H9 (cell line): Measurements from ENCODE around the gene GPR146. TPM values are rescaled to one million over a fixed set of nuclear protein-coding genes. Genes with fewer than 3 reads are reported as not detected.

ENCODE experiments used
- DNase-seq: peaks from one replicate; pipeline ENCODE4 v3.0.0-alpha.2; 2017
- H2AFZ ChIP-seq: one replicate; pipeline ENCODE4 v1.6.1; 2013; ENCODE audit warnings: mild to moderate bottlenecking, low read length, control low read depth, moderate library complexity
- H2AK5ac ChIP-seq: 2 replicates; pipeline ENCODE4 v1.6.1; 2013; ENCODE audit warnings: low read length, control low read depth, mixed read lengths; ENCODE audit not compliant: insufficient read length
- H2BK120ac ChIP-seq: one replicate; pipeline ENCODE4 v1.6.1; 2013; ENCODE audit warnings: low read depth, mild to moderate bottlenecking, low read length, control low read depth, inconsistent platforms; ENCODE audit not compliant: poor library complexity, severe bottlenecking
- H2BK12ac ChIP-seq: 2 replicates; pipeline ENCODE4 v1.6.1; 2013; ENCODE audit warnings: low read length, control low read depth, mixed read lengths, low read depth; ENCODE audit not compliant: insufficient read length
- H2BK15ac ChIP-seq: 2 replicates; pipeline ENCODE4 v1.6.1; 2013; ENCODE audit warnings: low read depth, low read length, control low read depth
- H2BK20ac ChIP-seq: one replicate; pipeline ENCODE4 v1.6.1; 2013; ENCODE audit warnings: low read depth, mild to moderate bottlenecking, low read length, control low read depth, inconsistent platforms; ENCODE audit not compliant: poor library complexity, severe bottlenecking
- H2BK5ac ChIP-seq: 2 replicates; pipeline ENCODE4 v1.6.1; 2013; ENCODE audit warnings: low read length, control low read depth, mixed read lengths; ENCODE audit not compliant: insufficient read length
- H3K14ac ChIP-seq: 2 replicates; pipeline ENCODE4 v1.6.1; 2013; ENCODE audit warnings: low read length, control low read depth; ENCODE audit not compliant: insufficient read depth
- H3K18ac ChIP-seq: 2 replicates; pipeline ENCODE4 v1.6.1; 2013; ENCODE audit warnings: low read depth, mild to moderate bottlenecking, mixed read lengths, low read length, control low read depth; ENCODE audit not compliant: insufficient read length
- H3K23ac ChIP-seq: 2 replicates; pipeline ENCODE4 v1.6.1; 2013; ENCODE audit warnings: low read length, control low read depth, mixed read lengths, low read depth; ENCODE audit not compliant: insufficient read length
- H3K23me2 ChIP-seq: 2 replicates; pipeline ENCODE4 v1.6.1; 2013; ENCODE audit warnings: low read depth, mild to moderate bottlenecking, mixed read lengths, low read length, control low read depth; ENCODE audit not compliant: insufficient read length, poor library complexity, severe bottlenecking
- H3K27ac ChIP-seq: 2 replicates; pipeline ENCODE4 v1.5.1; 2013; ENCODE audit warnings: low read length, control low read depth, mixed read lengths, low read depth; ENCODE audit not compliant: insufficient read length
- H3K27me3 ChIP-seq: 2 replicates; pipeline ENCODE4 v1.6.1; 2013; ENCODE audit warnings: low read length, control low read depth, inconsistent platforms; ENCODE audit not compliant: insufficient read depth
- H3K4ac ChIP-seq: 2 replicates; pipeline ENCODE4 v1.6.1; 2013; ENCODE audit warnings: low read depth, mild to moderate bottlenecking, control low read depth, inconsistent platforms, low read length, moderate library complexity
- H3K4me1 ChIP-seq: 2 replicates; pipeline ENCODE4 v1.6.1; 2013; ENCODE audit warnings: low read length, control low read depth, inconsistent platforms; ENCODE audit not compliant: insufficient read depth
- H3K4me2 ChIP-seq: 2 replicates; pipeline ENCODE4 v1.6.1; 2013; ENCODE audit warnings: low read length, control low read depth, mixed read lengths; ENCODE audit not compliant: insufficient read length, insufficient read depth
- H3K56ac ChIP-seq: 2 replicates; pipeline ENCODE4 v1.6.1; 2013; ENCODE audit warnings: low read depth, mild to moderate bottlenecking, mixed read lengths, low read length, control low read depth; ENCODE audit not compliant: insufficient read length
- H3K79me1 ChIP-seq: 2 replicates; pipeline ENCODE4 v1.6.1; 2013; ENCODE audit warnings: low read depth, mild to moderate bottlenecking, moderate library complexity, low read length, control low read depth, inconsistent platforms; ENCODE audit not compliant: insufficient read depth, poor library complexity, severe bottlenecking
- H3K79me2 ChIP-seq: 2 replicates; pipeline ENCODE4 v1.6.1; 2013; ENCODE audit warnings: low read length, control low read depth, inconsistent platforms; ENCODE audit not compliant: insufficient read depth
- H3K9ac ChIP-seq: 2 replicates; pipeline ENCODE4 v1.6.1; 2013; ENCODE audit warnings: low read length, control low read depth, mixed read lengths; ENCODE audit not compliant: insufficient read length; ENCODE audit errors: extremely low read depth
- H3K9me3 ChIP-seq: one replicate; pipeline ENCODE4 v1.6.1; 2013; ENCODE audit warnings: low read depth, low read length, inconsistent platforms; ENCODE audit not compliant: control insufficient read depth
- H3T11ph ChIP-seq: one replicate; pipeline ENCODE4 v1.6.1; 2013; ENCODE audit warnings: mild to moderate bottlenecking, low read length, control low read depth, inconsistent platforms
- H4K20me1 ChIP-seq: one replicate; pipeline ENCODE4 v1.6.1; 2013; ENCODE audit not compliant: control insufficient read depth, insufficient read length, insufficient read depth
- H4K5ac ChIP-seq: 2 replicates; pipeline ENCODE4 v1.6.1; 2013; ENCODE audit warnings: low read depth, mild to moderate bottlenecking, mixed read lengths, low read length, control low read depth; ENCODE audit not compliant: insufficient read length
- H4K8ac ChIP-seq: replicated peaks from 2 replicates; pipeline ENCODE4 v1.6.1; 2013; ENCODE audit warnings: low read length, control low read depth, mixed read lengths, low read depth; ENCODE audit not compliant: insufficient read length
- H4K91ac ChIP-seq: 2 replicates; pipeline ENCODE4 v1.6.1; 2013; ENCODE audit warnings: low read depth, mild to moderate bottlenecking, moderate library complexity, mixed read lengths, low read length, control low read depth; ENCODE audit not compliant: insufficient read length
- H3K27ac Mint-ChIP-seq, 3 experiments: 2 replicates in 2 of 3; 3 replicates in 1 of 3; pipeline ENCODE4 v1.8.0; 2020 to 2021; ENCODE audit warnings: mixed read lengths in 3 of 3, mild to moderate bottlenecking in 1 of 3, moderate library complexity in 1 of 3
- H3K27me3 Mint-ChIP-seq: 2 replicates; pipeline ENCODE4 v1.8.0; 2021; ENCODE audit warnings: low read depth, mild to moderate bottlenecking, moderate library complexity, mixed read lengths
- H3K36me3 Mint-ChIP-seq, 3 experiments: 2 replicates in 2 of 3; 3 replicates in 1 of 3; pipeline ENCODE4 v1.8.0; 2020 to 2021; ENCODE audit warnings: low read depth in 3 of 3, mixed read lengths in 3 of 3; ENCODE audit not compliant: insufficient read depth in 1 of 3
- H3K4me1 Mint-ChIP-seq, 2 experiments: 2 replicates each; pipeline ENCODE4 v1.8.0; 2020; ENCODE audit warnings: mixed read lengths in 2 of 2
- H3K4me3 Mint-ChIP-seq, 2 experiments: 2 replicates in 1 of 2; 3 replicates in 1 of 2; pipeline ENCODE4 v1.8.0; 2020 to 2021; ENCODE audit warnings: mild to moderate bottlenecking in 2 of 2, mixed read lengths in 2 of 2, moderate library complexity in 1 of 2
- H3K9me3 Mint-ChIP-seq, 2 experiments: 2 replicates in 1 of 2; 3 replicates in 1 of 2; pipeline ENCODE4 v1.8.0; 2020; ENCODE audit warnings: mild to moderate bottlenecking in 2 of 2, mixed read lengths in 2 of 2, moderate library complexity in 1 of 2
- CTCF ChIP-seq: fragments of 200-600 bp; sonication (generic); conservative IDR thresholded peaks from 3 replicates; pipeline ENCODE4 v1.8.0; 2021; ENCODE audit warnings: antibody characterized with exemption, mild to moderate bottlenecking
- WGBS: extraction: QIAGEN DNeasy Blood & Tissue Kit; methylation state at CpG from one replicate; pipeline ENCODE4 v1.1.7; 2013; ENCODE audit warnings: missing lambda C conversion rate, low lambda C conversion rate, mixed read lengths; ENCODE audit not compliant: insufficient read length; ENCODE audit errors: extremely low coverage; 5-methylcytosine and 5-hydroxymethylcytosine counted together
- total RNA-seq: library from RNA; stranded (reverse); gene quantifications from 2 replicates; pipeline ENCODE4 v1.2.1, GENCODE V29; 2021

Gene GPR146
- total RNA-seq, 1 experiment from 2014 or later = 1.4 TPM

GRCh38 chr7:1091644-1092027 lies 47.3 kb downstream of the GPR146 start:
- no peaks in the 10 kb centered on the region for H3K9me3 Mint-ChIP-seq
- no peak for DNase-seq
- Histone ChIP-seq H3K23me2 (peaks cover 2% of the 10 kb centered on the region), H3K56ac (no peak overlapping the region), H3K9ac (no peak overlapping the region), H3K14ac (no peak overlapping the region), H3K79me2 (no peaks in the 10 kb centered on the region; the same call in 1 of the 2 replicates), H3K4ac (no peak overlapping the region), H3K79me1 (no peaks in the 10 kb centered on the region), H3K18ac (no peak overlapping the region), H2BK15ac (no peak overlapping the region), H4K8ac (no peak overlapping the region), H2BK12ac (no peak overlapping the region), H2BK20ac (no peak overlapping the region), H4K20me1 (peaks cover 9% of the 10 kb centered on the region), H2AK5ac (no peak overlapping the region), H3K27me3 (no peaks in the 10 kb centered on the region), H4K5ac (no peak overlapping the region), H3K9me3 (no peaks in the 10 kb centered on the region), H3K4me2 (no peak overlapping the region), H3K27ac (no peak overlapping the region), H3K4me1 (peaks cover 2% of the 10 kb centered on the region; the same call in 1 of the 2 replicates), H2BK5ac (no peak overlapping the region), H3T11ph (no peak overlapping the region), H3K23ac (no peak overlapping the region), H2BK120ac (no peak overlapping the region), H2AFZ (no peak overlapping the region), H4K91ac (no peak overlapping the region)
- peak overlapping the region in 1 of 3 experiments; percentile 77; a peak in 2 of 7 replicates for H3K27ac Mint-ChIP-seq
- peaks cover 1 to 11% (median 6%) of the 10 kb centered on the region in 3 experiments; a peak in 5 of 7 replicates for H3K36me3 Mint-ChIP-seq
- peaks cover 20 to 22% of the 10 kb centered on the region in 2 experiments for H3K4me1 Mint-ChIP-seq
- H3K4me3 Mint-ChIP-seq = no peak overlapping the region
- WGBS = no CpG with 5 or more reads among the region's 18 CpGs
- H3K27me3 Mint-ChIP-seq = no peaks in the 10 kb centered on the region; the same call in 1 of the 2 replicates
- TF ChIP-seq CTCF = no peak
